ENCODE results near the gene ZNF524. TPM values are rescaled to one million over a fixed set of nuclear protein-coding genes. Genes with fewer than 3 reads are reported as not detected.

The ZNF524 gene
- total and polyA plus RNA-seq, 9 of the 15 experiments (the other 6 are each of a cell fraction or from before 2014, with no cell fraction given): 0.08 to 15.6 (median 2.9) TPM

GRCh38 chr19:55580628-55581144 lies 19.4 kb upstream of the ZNF524 start, which contains the start of gene ZNF579 (continued):
- TF ChIP-seq ARID3A (IDR thresholded peaks at IDR 0.05; ENCODE audit: borderline replicate concordance, low read depth, low read length) (no peak), NR0B1 (IDR thresholded peaks at IDR 0.05; ENCODE audit: partially characterized antibody) (no peak), NFRKB (IDR thresholded peaks at IDR 0.05; ENCODE audit: low read depth) (no peak), NFIX (CRISPR knock-in tag; IDR thresholded peaks at IDR 0.05; ENCODE audit: low read depth) (no peak), EP300 (IDR thresholded peaks at IDR 0.05; ENCODE audit: low read length) (peak; percentile 49; the same call in 1 of the 2 replicates), EZH2 (IDR thresholded peaks at IDR 0.05; ENCODE audit: borderline replicate concordance, low read depth, low read length) (no peak), CXXC5 (CRISPR knock-in tag; IDR thresholded peaks at IDR 0.05) (peak; percentile 31; the same call in 1 of the 2 replicates), MTA1 (IDR thresholded peaks at IDR 0.05; ENCODE audit: borderline replicate concordance) (no peak), HNRNPLL (IDR thresholded peaks at IDR 0.05; ENCODE audit: low read depth, low read length, poor library complexity, severe bottlenecking) (no peak), POLR2G (IDR thresholded peaks at IDR 0.05; ENCODE audit: low read depth, low read length) (peak; percentile 66), MCM5 (IDR thresholded peaks at IDR 0.05; ENCODE audit: low read depth) (no peak), JUND (IDR thresholded peaks at IDR 0.05; ENCODE audit: borderline replicate concordance, low read depth, low read length) (peak; percentile 58; the same call in 1 of the 2 replicates), JUND (tag; IDR thresholded peaks at IDR 0.05; ENCODE audit: borderline replicate concordance, low read depth, low read length) (no peak; the same call in 2 of the 3 replicates), CBX8 (IDR thresholded peaks at IDR 0.05; ENCODE audit: borderline replicate concordance, extremely low read depth, low read depth, low read length, poor library complexity, severe bottlenecking) (no peak), ZNF3 (CRISPR knock-in tag; IDR thresholded peaks at IDR 0.05) (no peak), ZBTB49 (CRISPR knock-in tag; IDR thresholded peaks at IDR 0.05; ENCODE audit: borderline replicate concordance) (no peak)
- TF ChIP-seq, protein P1, sequence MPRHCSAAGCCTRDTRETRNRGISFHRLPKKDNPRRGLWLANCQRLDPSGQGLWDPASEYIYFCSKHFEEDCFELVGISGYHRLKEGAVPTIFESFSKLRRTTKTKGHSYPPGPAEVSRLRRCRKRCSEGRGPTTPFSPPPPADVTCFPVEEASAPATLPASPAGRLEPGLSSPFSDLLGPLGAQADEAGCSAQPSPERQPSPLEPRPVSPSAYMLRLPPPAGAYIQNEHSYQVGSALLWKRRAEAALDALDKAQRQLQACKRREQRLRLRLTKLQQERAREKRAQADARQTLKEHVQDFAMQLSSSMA (CRISPR knock-in tag; IDR thresholded peaks at IDR 0.05): no peak
- TF ChIP-seq, protein P2, sequence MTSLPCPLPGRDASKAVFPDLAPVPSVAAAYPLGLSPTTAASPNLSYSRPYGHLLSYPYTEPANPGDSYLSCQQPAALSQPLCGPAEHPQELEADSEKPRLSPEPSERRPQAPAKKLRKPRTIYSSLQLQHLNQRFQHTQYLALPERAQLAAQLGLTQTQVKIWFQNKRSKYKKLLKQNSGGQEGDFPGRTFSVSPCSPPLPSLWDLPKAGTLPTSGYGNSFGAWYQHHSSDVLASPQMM (CRISPR knock-in tag; IDR thresholded peaks at IDR 0.05): no peak
- TF ChIP-seq, protein P3, sequence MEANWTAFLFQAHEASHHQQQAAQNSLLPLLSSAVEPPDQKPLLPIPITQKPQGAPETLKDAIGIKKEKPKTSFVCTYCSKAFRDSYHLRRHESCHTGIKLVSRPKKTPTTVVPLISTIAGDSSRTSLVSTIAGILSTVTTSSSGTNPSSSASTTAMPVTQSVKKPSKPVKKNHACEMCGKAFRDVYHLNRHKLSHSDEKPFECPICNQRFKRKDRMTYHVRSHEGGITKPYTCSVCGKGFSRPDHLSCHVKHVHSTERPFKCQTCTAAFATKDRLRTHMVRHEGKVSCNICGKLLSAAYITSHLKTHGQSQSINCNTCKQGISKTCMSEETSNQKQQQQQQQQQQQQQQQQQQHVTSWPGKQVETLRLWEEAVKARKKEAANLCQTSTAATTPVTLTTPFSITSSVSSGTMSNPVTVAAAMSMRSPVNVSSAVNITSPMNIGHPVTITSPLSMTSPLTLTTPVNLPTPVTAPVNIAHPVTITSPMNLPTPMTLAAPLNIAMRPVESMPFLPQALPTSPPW (CRISPR knock-in tag; IDR thresholded peaks at IDR 0.05): peak; percentile 99
